ENCODE measurements around the gene MEGF11.

MEGF11 gene

DNA sequence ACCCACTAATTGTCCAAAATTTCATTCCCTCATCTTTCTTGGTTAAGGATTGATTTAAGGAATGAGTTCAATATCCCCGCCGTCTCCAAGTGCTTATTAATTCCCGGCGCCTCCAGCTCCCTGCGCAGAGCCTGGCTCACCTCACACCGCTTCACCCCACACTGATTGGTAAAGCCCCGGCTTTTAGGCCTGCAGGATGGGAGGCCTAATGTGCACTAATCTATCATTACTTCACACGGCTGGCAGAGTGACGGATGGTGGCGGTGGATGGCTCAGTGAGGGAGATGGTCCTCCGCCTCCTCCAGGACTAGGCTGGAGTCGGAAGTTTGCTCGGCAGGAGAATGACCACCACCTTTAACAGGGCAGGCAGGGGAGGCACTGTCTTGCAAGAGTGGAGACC, 81.7 kb downstream of the MEGF11 start:
- no peak for DNase-seq (ENCODE audit: low read depth in 3 of 3)

DNA sequence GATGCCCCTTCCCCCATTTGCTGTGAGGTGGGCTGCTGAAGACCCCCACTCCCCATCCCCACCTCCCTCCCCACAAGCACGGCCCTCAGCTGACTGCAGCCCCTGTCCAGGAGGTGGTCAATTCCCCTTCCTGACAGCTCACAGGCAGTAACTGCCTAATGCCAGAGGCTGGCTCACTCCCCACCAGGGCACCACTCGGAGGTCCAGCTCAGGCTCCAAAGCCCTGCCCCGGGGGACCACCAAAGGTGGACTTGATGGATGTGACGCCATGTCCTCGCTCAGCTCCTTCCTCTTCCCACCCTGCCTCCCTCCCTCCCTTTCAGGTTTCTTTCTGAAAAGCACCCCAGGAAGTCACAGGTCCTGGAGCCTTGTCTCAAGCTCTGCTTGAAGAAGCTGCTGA, 82.8 kb downstream of the MEGF11 start:
- no peak for DNase-seq (ENCODE audit: low read depth in 3 of 3)

DNA sequence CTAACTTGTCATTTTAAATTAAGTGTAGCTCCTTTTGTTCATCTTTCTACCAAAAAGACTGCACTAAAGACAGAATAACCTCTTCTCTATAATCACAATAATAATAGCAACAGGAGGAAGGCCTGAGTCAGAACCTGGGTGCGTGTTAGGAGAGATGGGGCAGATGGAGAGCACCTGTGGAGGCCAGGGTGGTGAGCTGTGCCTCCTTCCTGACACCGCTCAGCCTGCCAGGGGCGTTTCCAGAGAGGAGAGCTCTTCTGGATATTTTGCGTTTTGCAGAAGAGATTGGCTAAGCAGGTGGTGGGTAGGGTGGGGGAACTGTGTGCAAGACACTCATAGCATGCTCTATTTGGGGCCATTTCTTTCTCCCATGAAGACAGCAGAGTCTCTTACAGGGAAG, 83.5 kb downstream of the MEGF11 start:
- DNase-seq (ENCODE audit: low read depth in 3 of 3), result no peak

DNA sequence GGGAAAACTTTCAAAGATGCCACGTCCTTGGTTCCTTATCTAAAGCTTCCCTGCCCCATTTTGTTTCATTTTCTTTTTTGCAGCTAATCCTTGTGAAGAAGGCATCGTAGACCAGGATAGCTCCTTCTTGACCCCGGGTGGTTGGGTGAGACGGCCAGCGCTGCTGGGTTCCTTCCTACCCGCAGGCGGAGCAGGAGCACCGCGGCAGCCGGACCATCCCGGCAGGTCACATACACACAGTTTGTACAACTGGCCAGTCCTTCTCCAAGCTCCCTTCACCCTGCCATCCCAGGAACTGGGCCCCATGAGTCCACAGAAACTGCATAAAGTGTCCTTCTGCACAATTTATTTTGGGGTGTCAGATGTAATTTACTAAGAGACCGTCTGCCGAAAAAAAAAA, 83.9 kb downstream of the MEGF11 start:
- DNase-seq (ENCODE audit: low read depth in 3 of 3), result no peak

DNA sequence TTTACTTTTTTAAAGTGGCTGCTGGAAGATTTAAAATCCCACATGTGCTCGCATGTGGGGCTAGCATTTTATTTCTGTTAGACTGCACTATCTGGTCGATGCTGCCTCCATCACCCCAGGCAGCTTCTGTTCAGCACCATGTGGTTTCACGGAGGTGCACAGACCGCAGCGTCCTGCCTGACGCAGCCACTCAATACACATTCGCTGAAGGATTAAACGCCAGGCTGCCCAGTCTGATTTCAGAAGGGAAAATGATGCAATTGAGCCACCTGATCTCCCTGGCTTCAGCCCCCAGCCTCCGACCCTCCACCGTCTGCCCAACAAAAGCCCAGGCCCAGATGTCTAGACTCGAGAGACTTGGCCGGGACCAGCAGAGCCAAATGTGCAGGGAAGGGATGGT, 84.5 kb downstream of the MEGF11 start:
- DNase-seq (ENCODE audit: low read depth in 3 of 3), result no peak

DNA sequence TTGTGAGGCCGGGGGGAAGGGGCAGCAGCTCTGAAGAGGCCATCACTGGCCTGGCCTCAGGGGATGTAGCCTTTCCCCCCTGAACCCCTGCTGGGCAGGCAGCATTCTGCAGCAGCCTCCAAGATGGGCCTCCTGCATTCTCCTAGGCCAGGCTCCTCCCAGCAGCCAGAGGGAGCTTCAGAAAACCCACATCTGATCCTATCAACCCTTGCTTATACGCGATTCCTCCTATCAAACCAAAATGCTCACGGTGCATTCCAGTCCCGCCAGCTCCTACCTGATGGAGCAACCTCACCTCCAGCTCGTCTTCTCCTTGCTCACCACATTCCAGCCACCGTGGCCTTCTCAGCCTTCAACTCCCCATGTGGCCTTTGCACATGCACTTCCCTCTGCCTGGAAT, 85.7 kb downstream of the MEGF11 start:
- no peak for DNase-seq (ENCODE audit: low read depth in 3 of 3)

DNA sequence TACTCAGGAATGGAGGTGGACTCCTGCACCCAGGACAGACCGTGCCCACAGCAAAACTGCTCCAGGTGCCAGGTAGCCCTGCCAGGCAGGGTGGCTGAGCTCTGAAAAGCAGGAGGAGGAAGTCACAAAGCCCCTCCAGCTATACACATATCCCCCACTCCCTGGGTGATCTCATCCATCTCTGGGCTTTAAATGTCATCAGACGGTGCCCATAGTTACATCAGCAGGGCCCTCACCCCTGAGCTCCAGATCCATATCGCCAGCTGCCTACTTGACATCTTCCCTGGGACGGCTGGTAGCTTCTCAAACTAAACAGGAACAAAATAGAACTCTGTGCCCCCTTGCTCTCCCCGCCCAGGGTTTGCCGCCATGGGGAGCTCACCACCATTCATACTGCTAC, 87.7 kb downstream of the MEGF11 start:
- no peak for DNase-seq (ENCODE audit: low read depth in 3 of 3)

DNA sequence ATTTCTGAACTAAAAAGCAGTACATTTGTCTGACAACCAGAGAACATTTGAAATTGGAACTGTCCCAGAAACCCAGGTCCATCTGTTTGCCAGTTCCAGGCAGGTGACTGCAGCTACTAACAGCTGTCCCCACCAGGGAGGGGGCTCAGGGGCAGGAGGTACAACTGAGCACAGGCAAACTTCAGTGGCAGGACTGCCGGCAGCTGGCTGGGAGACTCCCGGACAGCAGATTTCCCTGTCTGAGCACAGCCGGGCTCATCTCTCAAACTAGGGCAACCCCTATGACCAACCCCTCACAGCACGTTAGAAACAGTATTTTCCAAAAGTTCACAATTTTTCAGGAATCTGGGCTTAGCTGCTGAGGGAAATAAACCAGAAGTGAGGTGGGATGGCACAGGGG, 88.8 kb downstream of the MEGF11 start:
- no peak for DNase-seq (ENCODE audit: low read depth in 3 of 3)

DNA sequence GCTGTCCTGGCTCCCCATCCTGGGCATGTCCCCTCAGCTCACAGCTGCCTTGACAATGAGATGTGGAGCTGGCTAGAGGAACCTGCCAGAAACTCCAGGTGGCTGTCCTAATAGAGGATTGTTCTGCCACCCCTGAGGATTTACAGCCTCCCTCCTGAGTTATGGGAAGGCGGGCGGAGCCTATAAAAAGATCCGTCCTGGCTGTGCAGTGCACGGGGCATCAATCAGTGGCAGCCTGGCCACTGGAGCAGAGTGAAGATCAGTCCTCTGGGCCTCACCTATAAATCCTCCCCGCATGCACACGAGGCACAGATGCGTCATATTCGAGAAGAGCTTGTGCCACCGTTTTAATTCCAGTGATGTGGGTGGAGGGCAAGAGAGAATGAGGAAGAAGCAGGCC, 90.0 kb downstream of the MEGF11 start:
- no peak for DNase-seq (ENCODE audit: low read depth in 3 of 3)

DNA sequence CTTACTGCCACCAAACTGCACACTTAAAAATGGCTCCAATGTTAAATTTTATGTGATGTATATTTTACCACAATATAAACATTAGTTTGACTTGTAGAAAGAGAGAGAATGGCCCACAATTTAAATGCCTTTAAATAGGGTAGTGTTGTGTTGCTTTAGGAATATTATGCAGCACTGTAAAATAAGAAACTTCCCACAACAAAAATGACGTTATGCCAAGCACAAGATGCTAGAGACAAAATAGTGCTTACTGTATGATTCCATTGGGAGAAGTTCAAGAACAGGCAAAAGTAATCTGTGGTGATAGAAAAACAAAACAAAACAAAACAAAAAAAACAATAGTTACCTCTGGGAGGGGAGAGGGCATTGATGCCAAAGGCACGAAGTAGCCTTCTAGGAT, 91.3 kb downstream of the MEGF11 start:
- no peak for DNase-seq (ENCODE audit: low read depth in 3 of 3)

DNA sequence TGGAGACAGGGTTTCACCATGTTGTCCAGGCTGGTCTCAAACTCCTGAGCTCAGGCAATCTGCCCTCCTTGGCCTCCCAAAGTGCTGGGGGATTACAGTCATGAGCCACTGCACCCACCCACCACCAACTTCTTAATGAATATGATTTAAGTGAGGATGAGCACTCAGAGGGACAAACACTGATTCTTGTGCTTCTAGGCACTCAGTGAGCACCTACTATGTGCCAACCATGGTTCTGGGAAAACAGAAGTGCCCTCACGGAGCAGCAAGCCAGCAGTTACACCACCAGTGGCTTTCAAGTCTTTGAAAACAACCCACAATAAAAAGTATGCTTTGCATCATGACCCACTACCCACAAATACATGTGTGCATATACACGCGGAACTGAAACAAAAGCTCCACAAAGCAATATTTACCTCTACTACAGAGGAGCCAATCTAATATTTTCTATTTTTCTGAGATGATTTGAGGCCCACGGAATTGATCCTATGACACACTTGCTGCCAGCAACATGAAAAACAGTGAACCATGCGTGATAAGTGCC, 91.9 kb downstream of the MEGF11 start:
- DNase-seq (ENCODE audit: low read depth in 3 of 3), result no peak

DNA sequence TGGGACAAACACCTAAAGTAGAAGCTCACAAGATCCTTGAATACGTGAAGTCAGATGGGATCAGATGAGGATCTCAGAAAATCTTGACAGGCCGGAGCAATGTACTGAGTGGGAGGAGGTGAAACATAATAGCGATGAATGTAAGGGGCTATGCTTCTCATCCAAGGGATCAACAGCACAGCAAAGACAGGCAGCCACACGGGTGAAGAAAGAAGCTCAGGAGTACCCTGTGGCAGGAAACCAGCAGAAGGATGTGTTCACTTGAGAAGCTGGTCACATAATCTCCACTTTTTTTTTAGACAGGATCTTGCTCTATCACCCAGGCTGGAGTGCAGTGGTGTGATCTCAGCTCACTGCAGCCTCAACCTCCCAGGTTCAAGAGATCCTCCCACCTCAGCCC, 92.4 kb downstream of the MEGF11 start:
- DNase-seq (ENCODE audit: low read depth in 3 of 3), result no peak

DNA sequence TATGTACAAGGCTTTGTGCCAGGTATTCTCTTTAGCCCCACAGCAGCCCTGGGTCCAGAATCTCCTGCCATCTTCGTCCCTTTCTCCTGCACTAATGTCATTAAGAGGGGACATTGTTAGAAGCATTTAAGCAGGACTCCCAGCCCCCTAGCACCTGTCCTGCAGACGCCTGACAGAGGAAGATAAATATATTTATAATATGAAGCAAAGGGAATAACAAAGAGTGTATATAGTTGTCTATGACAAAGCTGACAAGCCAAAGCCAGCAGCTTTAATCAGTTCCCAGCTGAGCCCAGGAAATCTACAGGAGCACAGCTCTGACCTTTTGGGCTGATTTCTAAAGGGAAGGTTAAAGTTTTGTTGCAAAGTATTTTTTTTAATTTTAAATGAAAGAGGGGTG, 96.0 kb downstream of the MEGF11 start:
- no peak for DNase-seq (ENCODE audit: low read depth in 3 of 3)

DNA sequence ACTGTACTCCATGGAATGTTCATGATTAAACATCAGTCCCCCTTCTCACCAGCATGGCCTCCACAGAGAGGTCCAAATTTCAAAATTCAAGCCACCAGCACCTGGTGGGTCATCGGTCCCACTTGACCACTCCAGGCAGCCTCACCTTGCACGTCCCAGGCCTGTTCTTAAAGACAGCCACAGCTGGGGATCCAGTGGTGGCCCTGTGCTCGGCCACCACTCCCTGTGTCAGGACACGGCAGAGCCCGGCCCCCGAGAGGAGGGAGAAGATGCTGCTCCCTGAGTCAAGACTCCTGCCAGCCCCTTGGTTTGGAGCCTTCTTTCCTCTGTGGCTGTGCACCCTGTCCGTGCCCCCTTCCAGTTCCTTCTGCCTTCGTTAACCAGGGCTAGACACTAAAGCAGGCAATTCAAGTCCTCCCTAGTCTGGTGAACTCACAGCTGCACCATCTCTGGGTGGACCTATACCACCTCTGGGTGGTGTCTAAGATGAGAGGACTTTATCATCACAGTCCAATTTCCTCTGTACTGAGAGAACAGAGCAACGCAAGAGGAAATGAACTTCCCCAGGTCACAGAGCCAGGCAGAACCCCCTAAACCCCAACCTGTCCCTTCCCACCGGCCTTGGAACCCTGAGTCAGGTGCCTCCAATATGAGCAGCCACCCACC, 97.1 kb downstream of the MEGF11 start:
- DNase-seq (ENCODE audit: low read depth in 3 of 3), result no peak

DNA sequence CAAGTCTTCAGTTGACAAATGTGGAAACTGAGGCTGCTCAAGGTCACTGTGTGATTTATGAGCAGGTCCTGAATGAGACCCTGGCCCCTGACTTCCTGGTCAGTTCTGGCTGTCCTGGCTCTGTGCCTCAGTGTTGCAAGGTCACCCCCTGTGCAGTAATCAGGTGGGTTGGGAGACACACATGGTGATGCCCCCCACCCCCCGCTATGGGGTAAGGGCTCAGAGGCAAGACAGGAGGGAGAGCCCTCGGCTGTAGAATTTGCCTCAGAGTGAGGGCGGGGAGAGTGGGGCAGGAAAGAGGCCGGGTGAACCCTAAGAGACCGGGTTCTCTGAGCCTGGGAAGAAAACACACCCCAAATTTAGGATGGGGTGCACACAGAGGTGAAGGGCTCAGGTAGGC, 98.5 kb downstream of the MEGF11 start:
- no peak for DNase-seq (ENCODE audit: low read depth in 3 of 3)

DNA sequence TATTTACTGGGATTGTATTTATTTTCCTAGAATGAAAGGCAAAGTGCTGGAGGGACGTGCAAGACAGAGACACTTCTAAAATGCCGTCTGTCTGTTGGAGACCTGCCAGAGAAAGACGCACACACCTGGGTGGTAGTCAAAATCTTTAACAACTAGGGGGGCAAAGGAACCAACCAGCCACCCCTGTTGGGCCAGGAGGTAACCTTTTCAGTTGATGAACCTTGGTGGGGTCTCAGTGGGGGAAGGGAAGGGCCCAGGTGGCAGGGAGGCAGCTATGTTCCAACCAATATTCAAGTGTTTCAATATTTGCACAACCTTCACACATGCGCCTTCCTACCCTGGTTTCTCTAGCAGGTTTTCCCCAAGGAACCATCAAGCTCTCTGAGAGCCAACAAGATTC, 99.0 kb downstream of the MEGF11 start:
- no peak for DNase-seq (ENCODE audit: low read depth in 3 of 3)

DNA sequence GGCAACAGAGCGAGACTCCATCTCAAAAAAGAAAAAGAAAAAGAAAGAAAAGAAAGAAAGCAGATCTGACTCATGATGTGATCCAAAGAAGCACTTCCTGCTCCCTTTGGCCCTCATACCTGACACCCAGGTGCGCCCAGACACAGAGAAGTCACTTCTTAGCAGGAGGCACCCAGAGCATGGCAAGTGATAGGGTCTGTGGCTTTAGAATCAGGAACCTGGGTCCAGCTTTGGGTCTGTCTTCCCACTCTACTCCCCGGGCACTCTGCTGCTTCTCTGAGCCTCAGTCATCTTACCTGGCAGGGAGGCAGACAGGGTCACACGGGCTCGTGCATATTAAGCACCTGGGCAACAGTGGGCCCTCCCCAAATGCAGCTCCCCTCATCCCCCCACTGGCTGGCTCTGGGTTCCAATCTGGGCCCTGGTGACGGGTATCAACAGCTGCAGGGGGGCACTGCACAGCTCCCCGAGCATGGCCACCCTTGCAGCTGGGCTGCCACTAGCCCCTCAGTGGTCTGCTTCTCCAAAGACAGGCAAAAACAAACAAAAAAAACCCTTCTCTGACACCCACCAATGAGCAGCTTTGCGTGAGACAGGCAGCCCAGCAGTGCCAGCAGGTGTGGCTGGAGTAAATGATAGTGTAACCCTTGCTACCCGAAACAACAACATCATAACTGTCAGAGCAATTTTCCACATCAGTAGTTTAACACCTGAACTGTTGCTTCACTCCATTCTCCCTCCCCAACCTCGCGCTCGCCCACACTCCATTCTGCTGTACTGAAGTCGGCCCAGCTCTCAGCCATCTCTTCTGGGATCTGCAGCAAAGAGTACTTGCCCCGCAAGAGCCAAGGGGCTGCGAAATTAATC, 99.8 kb downstream of the MEGF11 start:
- DNase-seq (ENCODE audit: low read depth in 3 of 3), result no peak

DNA sequence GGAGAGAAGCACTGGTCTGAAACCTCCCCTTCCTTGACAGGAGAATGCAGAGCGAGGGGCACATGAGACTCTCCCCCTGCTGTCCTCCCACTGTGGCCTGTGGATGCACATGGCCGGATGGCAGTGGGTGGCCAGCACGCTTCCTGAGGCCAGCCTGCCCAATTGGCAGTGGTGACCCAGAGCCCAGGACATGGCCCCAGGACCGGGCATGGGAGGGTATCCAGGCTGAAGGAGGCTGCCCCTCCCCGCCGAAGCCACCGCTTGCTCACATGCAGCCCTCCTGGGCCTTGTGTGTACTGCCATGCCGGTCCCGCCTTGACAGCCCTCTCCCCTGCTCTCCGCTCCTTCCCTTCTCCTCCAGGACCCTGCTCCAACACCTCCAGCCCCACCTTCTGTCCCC, 100.9 kb downstream of the MEGF11 start:
- no peak for DNase-seq (ENCODE audit: low read depth in 3 of 3)

DNA sequence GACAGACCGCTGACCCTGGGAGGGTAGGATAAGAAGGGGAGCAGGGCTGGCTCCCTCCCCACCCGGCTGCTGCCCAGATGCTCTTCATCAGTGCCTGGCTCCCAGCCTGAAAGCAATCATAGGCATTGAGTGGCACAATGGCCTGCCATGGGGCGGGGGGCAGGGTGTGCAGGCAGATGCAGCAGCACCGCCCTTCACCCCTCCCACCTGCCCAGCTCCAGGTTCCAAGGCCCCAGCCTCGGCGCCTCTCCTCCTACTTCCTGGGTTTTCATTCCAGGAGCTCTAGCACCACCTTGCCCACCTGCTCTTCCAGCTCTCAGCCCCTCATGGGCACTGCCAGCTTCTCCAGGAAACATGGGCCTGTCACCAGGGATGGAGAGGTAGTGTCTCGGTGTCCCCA, 101.7 kb downstream of the MEGF11 start:
- DNase-seq (ENCODE audit: low read depth in 3 of 3), result no peak

DNA sequence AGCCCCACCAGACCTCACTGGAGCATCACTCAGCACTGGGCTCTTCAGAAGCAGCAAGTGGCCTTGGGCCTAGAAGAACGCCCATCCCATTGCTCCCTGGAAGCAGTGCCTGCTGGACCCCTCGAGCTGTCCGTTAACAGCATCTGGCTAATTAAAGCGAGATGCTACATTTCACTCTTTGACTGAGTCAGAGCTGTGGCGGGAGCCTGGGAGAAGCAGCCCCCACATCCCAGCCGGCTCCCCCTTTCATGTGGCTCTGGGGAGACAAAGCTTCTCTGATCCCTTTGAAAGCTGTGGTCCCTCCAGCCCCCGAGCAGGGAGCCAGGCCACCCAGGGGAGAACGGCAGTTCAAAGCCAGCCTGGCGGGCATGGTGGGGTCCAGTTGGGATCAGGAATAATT, 103.7 kb downstream of the MEGF11 start:
- no peak for DNase-seq (ENCODE audit: low read depth in 3 of 3)

DNA sequence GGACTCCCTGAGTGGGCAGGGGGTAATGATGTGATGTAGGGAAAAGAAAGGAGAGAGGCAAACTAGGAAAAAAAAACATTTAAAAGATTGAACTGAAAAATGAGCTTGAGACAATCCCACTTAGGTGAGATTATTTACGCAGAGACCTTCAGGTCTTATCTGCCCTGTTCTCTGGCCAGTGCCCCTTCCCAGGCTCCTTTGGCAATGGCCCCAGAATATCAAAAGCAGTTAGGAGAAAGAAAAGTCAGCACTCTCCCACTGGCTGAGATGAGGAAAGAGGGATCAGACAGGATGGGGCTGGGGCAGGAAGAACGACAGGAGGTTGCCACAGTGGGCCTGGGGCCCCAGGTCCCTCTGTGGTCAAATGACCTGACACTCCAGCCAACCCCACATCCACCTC, 105.4 kb downstream of the MEGF11 start:
- DNase-seq (ENCODE audit: low read depth in 3 of 3), result no peak

DNA sequence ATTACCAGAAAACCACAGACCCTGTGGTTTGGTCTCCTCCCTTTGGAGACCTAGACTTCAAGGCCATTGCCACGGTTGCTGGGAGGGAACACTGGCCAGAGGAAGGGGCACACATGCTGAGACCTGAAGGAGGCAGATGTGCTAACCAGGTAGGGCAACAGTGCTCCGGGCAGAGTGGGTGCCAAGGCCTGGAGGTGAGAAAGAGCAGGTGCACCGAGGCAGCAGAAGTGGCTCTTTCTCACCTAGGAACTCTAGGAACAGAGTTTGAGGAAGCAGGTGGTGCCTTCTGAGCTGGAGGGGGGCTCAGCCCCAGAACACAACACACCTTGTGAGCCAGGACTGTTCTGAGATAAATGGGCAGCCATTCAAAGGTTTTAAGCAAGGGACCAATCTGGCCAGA, 106.1 kb downstream of the MEGF11 start:
- no peak for DNase-seq (ENCODE audit: low read depth in 3 of 3)

DNA sequence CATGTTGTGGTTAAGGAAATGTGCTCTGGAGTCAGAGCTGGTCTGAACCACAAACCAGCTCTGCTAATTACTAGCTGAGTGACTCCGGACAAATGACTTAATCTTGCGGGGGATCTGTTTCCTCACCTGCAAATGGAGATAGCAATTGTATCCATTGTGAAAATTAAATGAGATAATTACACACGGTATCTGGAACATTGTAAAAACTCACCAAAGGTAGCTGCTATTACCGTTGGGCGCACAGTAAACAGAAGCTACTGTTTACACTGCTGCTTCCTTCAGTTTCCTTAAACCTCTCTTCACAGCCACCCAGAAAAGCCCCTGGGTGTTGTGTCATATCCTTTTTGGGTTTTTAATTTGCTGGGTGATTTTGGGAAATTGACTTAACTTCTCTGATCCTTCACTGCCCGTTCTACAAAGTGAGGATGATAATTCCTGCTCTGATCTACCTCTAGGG, 107.8 kb downstream of the MEGF11 start:
- no peak for DNase-seq (ENCODE audit: low read depth in 3 of 3)
